ENCODE data around the gene IRS2.
"Not testable (repeated sequence)": the region's sequence is repeated elsewhere in the genome, so short reads cannot be mapped to it uniquely, and the experiment has no call there.

The IRS2 gene

DNA sequence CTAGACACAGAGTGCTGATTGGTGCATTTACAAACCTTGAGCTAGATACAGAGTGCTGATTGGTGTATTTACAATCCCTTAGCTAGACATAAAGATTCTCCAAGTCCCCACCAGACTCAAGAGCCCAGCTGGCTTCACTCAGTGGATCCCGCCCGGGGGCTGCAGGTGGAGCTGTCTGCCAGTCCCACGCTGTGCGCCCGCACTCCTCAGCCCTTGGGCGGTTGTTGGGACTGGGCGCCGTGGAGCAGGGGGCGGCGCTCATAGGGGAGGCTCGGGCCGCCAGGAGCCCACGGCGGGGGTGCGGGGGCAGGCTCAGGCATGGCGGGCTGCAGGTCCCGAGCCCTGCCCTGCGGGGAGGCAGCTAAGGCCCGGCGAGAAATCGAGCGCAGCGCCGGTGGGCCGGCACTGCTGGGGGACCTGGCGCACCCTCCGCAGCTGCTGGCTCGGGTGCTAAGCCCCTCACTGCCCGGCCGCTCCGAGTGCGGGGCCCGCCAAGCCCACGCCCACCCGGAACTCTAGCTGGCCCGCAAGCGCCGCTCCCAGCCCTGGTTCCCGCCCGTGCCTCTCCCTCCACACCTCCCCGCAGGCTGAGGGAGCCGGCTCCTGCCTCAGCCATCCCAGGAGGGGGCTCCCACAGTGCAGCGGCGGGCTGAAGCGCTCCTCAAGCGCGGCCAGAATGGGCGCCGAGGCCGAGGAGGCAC is 53.8 kb downstream of the IRS2 start:
- DNase-seq (ENCODE audit: low read depth), result not testable (repeated sequence)

DNA sequence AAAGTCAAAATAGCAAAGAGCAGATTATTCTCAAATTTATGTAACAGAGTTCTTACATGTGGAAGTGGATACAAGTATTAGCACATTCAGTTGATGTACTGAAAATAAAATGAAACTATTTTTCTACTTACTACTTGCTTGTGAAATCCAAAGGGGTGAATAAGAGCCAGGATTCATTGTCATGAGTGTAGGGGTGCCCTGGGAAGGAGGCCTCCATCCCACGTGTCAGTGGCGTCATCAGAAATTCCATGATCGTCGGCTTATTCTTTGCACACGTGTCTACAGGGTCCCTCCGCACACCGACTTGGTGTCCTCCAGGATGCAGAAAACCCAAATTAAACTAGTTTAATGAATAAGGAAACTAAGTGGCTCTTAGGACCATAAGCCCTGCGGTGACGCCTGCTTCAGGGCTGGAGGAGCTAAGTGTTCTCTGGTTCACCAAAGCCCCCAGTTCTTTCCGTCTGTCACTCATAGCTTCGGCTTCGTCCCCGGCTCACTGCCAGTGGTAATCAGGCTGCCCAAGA is 55.5 kb downstream of the IRS2 start:
- no peak for DNase-seq (ENCODE audit: low read depth)

DNA sequence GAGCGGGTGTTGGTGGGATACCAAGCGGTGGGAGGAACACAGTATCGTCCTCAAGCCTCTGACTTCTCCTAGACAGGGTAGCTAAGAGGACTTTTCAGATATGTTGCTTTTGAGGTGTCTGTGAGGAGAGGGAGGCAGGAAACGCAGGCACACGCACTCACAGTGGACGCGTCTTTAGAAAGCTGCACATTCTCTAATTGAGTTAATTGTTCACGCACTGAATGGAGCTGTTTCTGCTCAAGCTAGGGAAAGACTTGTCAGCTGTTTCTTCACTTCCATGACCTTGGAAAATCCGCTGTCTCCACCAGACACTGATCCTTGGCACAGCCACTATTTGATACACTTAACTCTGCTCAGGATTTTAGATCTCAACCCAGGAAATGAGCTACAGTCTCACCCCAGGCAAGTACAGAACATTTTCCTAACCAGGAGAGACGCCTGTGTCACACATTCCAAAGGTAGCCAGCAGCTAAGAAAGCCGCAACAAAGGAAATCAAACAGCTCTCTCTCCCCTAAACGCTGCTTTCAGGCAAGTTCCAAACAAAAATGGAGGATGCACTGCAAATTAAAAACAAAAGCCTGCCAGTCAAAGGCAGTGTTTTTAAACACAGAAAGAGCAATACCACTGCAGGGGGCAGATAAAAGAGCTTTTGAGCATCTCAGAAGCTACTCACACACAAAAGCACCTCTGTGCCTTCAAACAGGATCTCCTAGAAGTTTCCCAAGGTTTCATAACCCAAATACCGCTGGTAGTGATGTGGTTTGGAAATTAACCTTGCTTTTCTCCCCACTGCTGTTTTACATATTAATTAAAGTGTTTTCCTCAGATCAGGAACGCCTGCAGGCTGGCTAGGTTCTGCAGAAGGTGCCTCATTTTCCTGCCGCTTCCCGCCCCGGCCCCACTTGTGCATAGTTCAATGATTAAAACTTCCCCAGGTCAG is 57.3 kb downstream of the IRS2 start:
- DNase-seq (ENCODE audit: low read depth), result no peak

DNA sequence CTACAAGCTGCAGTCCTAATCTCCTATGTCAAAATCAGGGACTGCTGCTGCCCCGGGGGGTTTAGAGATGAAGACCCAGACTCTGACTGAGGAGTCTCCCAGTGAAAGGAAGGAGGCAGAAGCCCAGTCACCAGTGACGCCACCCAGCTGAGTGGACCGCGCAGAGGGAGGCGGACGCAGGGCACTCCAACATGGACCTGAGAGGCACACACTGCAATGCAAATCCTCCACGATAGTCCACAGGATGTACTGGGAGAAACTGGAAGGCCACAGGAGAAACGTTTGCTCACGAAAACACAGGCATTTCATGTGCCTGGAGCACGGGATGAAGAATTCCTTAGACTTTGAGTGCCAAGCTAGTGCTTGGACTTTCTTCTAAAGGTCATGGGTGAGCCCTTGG is 58.3 kb downstream of the IRS2 start:
- DNase-seq (ENCODE audit: low read depth), result no peak

DNA sequence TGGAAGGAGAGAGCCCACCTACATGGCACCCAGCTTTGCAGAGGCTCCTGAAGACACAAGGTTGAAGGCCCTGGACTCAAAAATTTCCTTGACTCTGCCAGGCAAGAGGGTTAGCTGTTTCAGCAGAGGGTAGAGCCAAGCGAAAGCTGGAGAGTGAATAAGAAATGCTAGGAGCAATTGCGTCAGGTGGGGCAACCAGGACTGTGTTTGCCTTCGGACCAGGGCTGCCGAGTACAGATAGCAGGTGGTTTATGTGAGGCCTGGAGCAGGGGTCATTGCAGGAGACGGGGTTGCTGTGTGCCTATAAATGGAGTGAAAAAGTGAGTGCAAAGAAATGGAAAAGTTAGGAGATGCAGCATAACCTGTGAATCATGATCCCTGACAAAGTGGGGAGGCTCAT is 59.1 kb downstream of the IRS2 start:
- no peak for DNase-seq (ENCODE audit: low read depth)

DNA sequence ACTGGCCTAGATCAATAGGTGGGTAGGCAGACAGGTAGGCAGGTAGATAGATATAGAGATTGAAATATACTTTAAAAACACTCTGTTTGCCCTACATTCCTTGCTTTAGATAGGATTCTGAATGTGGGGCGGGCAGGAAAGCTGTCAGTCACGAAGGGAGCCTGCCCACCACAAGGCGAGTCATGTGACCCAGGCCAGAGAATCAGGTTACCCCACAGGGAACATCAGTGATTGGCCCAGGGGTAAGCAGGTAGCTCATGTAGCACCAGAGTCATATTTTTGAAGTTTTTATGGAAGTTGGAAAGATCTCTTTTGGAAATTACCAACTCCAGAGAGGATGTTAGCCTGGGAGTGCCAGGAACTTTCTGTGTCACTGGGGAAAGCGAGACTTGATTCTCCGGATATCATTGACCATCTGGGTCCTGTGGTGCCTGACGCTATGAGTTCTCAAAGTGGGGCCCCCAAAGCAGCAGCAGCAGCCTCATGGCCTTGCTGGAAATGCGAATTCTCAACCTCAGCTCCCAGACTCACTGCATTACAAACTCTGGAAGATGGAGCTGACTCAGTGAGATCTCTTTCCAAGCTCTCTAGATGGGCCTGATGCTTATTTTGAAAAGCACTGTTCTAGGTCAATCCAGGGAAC is 60.3 kb downstream of the IRS2 start:
- no peak for DNase-seq (ENCODE audit: low read depth)

DNA sequence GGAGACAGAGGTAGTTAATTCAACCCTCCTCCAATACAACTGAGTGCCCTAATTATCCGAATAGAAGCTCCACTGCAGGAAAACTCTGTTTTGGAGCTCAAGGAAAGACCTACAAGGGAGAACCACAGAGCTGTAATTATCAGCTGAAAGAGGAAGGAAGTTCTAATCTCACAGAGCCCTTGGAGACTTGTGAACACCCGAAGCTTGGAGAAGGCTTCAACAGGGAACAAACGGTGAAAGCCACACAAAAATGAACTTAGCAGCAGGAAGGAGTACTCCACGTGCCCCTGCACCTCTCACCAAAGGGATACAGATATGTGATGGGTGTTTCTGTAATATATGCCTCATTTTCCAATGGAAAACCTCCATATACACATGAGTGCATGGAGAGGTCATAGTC is 61.1 kb downstream of the IRS2 start:
- no peak for DNase-seq (ENCODE audit: low read depth)

DNA sequence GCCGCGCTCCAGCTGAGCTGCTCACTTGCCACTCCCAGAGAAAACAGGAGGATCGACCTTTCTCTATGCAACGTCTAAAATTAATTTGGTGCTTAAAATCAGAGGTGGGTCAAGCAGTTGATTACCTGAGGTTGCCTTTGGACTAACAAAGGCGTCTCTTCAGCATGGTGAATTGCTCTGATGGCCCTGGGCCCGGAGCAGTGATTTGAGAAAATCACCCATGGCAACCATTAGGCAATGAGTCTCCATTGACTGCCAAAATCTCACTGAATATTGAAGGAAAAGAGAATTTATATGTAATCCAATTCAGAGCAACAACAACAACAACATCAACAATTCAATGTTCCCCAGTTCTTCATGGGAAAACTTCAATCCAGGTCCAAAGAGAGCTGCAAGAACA is 61.8 kb downstream of the IRS2 start:
- DNase-seq (ENCODE audit: low read depth), result no peak

DNA sequence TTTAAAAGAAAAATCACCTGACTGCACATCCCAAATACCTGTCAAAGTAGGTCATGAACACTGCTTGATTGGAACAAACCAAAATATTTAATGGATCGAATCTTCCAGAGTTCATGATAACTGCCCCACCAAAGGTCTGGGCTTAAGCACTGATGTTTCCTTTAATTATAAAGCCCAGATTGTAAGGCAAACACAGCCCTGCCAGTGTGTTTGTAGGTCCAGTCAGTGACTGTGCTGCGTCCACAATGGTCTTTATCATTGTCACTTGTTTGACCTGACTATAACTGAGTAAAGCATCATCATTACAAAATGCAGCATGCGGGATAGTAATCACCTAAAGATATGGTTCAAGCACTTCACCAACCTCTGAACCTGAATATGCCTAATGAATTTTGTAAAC is 63.3 kb downstream of the IRS2 start:
- no peak for DNase-seq (ENCODE audit: low read depth)

DNA sequence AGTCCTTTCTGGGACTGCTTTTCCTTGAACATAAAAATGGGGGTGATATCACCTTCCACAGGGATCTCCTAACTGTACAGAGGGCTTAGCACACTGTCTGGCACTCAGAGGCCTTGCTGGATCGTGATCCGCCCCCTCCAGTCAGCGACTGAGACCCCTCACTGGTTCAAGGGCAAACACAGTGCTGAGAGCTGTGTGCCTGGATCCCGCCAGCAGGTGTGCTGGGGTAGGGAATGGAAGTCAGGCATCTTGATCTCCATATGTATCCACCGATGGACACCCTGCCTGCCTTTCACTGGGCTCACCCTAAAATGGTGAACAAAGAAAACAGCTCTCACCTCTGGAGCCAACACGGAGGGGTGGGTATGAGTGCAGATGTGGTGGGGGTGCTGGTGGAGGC is 64.3 kb downstream of the IRS2 start:
- no peak for DNase-seq (ENCODE audit: low read depth)

DNA sequence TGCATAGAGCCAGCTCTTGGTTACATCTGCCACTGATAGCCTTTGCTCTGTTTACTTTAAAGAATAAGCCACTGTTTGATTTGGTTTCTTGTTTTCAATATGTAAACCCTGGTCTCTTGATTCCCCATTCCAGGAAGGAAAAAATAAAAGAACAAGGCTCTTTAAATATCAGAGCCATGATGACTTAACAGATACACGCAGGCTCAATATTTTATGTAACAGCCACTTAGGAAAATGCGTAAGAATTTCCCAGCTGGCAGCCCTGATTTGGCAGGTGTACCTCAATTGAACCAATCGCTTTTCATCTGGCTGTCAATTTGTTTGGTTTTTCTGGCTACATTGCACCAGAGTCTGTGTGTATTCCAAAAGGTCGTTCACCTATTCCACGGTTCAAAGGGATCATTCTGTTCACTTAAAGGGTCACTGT is 65.6 kb downstream of the IRS2 start:
- no peak for DNase-seq (ENCODE audit: low read depth)

DNA sequence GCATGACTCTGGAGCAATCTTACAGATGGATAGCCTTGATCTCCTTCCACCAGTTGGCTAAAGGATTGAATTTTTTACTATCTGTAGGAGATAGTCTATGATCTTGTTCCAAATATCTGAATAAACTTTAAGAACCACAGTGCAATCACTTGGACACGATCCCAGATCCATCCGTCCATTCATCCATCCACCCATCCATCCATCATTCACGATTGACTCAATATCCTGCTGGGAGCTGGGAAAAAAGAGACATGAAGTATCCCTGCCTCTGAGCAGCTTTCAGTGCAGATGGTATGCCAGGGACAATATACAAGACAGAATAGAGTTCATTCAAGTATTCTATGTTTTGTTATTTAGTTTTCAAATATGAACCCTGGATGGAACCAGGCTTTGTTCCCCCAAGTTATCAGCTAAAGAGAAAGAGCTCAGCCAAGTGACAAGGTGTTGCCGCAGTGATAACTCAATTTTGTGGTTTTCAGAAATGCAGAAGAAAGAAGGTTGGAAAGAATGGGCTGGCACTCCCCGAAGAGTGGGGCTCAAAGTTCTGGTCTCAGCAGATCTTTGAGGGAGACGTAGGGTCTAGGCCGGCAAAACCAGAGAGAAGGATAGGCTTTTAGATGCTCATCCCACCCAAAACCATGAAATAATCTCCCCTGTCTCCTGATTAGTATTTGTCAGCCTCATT is 66.3 kb downstream of the IRS2 start:
- no peak for DNase-seq (ENCODE audit: low read depth)

DNA sequence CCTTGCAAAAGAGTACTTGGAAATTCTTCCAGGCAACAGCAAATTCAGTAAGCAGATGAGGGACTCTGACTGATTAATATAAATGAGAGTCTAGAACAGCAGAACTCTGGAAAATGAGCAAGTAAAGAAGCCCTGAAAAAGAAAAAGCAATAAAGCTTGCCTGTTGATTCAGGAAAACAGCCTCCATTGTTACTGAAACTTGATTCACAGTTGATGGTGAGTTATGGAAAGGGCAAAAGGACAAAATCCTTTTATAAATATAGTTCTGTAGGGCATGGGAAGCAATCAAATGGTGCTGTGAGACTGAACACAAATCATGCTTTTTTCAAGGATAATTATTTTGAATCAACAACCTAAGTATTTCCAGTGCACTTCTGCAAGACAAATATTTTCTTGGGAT is 67.7 kb downstream of the IRS2 start:
- no peak for DNase-seq (ENCODE audit: low read depth)

DNA sequence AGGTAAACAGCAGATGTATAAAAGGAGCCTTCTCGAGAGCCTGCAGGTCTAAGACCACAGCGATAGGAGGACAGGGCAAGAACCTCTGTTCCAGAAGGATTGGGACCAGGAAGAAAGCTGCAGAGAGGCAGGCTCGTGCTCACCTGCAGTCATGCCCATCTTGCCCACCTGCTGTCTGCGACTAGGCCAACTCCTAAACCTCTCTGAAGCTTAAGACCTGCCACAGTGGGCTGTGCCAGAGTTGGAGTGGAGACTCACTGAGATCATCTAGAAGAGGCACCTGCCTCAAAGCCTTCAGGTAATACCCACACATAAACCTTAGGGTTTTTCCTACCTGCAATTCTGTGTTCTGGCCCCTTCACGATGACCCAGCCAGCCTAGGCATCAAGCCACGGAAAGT is 68.7 kb downstream of the IRS2 start:
- no peak for DNase-seq (ENCODE audit: low read depth)

DNA sequence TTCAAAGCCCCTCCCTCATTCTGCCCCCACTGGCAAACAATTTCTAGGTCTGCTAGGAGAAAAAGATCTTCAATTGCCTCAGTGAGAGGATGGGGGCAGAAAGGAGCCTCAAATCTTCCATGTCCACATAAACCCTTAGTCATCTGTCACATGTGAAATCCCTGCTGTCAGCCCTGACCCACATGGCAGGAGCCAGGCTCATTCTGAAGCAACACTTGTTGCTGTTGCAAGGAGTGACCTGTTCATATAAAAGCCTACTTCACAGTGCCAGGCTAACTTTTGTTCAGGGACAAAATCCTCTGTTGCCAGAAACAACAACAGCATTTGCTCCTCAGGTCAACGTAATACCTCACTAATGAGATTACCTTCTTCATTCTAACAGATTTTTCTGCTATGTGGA is 70.5 kb downstream of the IRS2 start:
- DNase-seq (ENCODE audit: low read depth), result peak; percentile 48

DNA sequence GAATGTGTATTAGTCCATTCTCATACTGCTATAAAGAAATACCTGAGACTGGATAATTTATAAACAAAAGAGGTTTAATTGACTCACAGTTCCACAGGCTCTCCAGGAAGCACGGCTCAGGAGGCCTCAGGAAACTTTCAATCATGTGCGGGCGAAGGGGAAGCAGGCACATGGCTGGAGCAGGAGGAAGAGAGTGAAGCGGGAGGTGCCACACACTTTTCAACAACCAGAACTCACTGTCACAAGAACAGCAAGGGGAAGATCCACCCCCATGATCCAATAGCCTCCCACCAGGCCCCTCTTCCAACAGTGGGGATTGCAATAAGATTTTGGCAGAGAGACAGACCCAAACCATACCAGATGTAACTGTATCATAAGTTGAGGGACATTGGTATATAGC is 72.7 kb downstream of the IRS2 start:
- no peak for DNase-seq (ENCODE audit: low read depth)

DNA sequence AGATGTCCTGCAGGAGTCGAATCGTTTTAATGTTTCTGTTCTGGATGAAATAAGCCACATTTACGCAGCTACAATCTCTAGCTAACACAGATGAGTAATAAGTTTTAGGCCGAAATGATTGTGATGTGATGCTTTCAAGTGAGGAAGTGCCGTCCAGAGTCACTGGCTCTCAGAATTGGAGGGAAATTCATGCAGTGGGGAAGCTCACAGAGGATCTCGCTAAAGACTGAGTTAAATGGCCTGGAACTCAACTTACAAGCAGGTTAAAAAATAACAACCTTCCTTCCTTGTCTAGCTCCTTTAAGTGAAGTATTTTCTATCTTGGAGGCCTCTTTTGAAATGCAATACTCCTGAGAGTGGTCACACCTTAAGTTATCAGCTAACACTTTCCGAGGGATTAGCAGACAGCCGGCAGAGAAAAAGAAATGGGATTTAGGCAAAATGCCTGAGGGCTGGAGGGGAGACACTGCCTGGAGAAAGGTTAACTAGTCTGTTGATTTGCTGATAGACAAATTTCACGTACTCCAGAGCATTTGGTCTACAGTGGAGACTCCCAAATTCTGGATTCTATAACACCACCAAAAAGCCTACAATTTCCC is 74.2 kb downstream of the IRS2 start:
- no peak for DNase-seq (ENCODE audit: low read depth)

DNA sequence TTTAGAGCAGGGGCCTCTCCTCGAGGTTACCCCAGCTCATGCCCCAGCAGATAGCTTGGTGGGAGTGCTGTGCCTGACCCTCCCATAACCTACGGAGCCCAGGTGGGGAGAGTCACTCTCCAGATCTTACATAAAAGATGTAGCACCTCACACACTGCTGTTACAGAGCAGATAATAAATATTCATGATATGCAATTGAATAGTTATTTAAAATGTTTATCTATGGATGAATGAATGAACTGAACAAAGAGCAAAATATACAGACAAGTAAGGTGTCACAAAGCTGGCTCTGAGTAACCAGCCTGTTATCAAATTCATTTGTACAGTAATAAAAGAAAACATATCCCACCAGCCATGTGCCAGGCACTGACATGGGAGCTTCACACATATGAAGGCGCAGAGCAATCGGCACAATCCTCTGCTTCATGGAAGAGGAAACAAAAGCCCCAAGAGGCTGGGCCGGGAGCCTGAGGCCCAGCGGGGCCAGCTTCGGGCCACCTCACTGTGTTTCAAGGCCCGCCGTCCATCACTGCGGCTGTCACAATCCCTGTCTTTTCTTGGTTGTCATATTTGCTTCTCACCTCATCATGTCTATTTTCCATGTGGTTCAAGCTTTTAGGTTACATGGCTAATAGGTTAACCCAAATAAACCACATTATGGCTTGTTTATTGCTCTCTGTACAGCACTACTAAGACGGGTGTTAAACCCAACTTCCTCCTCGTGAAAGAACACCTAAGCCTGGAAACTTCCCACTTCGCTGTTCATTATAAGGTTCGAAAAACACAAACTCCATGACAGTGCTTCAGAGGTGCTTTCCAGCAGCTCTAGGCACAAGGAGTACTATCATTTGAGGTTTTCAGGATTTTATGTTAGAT is 78.4 kb downstream of the IRS2 start:
- DNase-seq (ENCODE audit: low read depth), result no peak

DNA sequence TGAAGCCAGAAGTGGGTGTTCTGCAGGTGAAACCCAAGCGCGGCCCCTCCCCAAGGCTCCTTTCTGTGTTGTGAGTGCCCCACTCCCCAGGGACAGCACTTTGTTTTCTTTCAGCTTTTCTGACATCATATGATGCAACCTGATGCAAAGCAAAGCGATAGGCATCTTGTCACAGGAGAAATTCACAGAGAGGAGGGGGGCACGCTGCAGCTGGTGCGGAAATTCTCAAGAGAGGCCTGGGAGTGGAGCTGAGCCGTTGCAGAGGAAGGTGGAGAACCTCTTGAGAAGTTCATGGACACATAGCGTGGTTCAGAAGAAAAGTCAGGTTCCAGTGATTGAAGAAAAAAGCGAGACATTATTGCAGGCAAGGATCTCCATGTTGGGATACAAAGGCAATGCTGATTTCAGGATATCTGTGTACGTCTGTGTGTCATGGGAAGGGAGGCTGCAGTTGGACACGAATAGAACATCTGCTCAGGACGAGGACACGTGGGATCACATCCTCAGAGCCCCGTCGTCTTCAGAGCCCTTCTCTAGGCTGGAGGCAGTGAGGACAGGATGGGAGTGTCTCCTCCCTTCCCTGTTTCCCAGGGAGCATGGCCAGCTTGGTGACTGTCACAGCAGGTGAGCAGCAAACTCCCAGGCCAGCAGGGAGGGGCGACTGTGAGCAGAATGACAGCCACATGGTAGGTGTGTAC is 79.2 kb downstream of the IRS2 start:
- DNase-seq (ENCODE audit: low read depth), result no peak
